Measurements from ENCODE around the gene FGF21.

DNA sequence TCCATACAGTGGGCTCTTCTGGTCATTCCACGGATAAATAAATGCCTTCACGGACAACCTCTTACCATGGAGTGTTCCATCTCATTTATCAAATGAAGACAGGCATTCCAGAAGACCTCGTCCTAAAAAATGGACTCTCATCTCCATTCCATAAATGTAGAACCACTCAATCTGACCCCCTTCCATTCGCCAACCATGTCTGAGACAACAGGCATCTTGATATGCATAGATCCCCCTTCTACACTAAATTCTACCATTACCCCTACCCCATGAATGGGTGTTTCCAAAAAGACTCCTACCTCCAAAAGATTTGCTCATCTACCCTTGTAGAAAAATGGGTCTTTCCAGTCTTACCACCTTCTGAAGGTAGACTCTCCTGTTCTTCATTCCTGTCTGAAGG is 23.9 kb upstream of the FGF21 start:
- TF ChIP-seq POLR2A (IDR thresholded peaks at IDR 0.05; ENCODE audit: extremely low read depth, insufficient read length) (no peak), CTCF (IDR thresholded peaks at IDR 0.05; ENCODE audit: low read depth, low read length) (no peak), MYC (IDR thresholded peaks at IDR 0.05; ENCODE audit: low read depth, low read length) (no peak)
